Gastroesophageal sphincter (tissue), 4 donors: ENCODE measurements around the gene CACNA2D3. TPM values are rescaled to one million over a fixed set of nuclear protein-coding genes. Genes with fewer than 3 reads are reported as not detected.

Source experiments
- ATAC-seq: fragments of 150-250 bp; one replicate; pipeline ENCODE4 v1.9.1; 2016; ENCODE audit warnings: mild to moderate bottlenecking, moderate library complexity
- H3K27ac ChIP-seq, 4 donors: fragments of 200-600 bp; sonication (generic) in 3 of 4; 1 replicate in 3 of 4; 2 replicates in 1 of 4; pipeline ENCODE4 v1.5.1; 2016 to 2019
- H3K27me3 ChIP-seq: fragments of 200-600 bp; sonication (generic); one replicate; pipeline ENCODE4 v1.5.1; 2019
- H3K36me3 ChIP-seq, 2 donors: fragments of 200-600 bp; sonication (generic); one replicate each; pipeline ENCODE4 v1.5.1; 2019; ENCODE audit warnings: control low read depth in 1 of 2
- H3K4me1 ChIP-seq, 3 donors: fragments of 200-600 bp; sonication (generic); 1 replicate in 2 of 3; 2 replicates in 1 of 3; pipeline ENCODE4 v1.5.1; 2016 to 2019; ENCODE audit warnings: control low read depth in 2 of 3
- H3K4me3 ChIP-seq, 2 donors: fragments of 200-600 bp; sonication (generic); one replicate each; pipeline ENCODE4 v1.5.1; 2019; ENCODE audit warnings: mild to moderate bottlenecking in 1 of 2, moderate library complexity in 1 of 2
- H3K9me3 ChIP-seq, 3 donors: fragments of 200-600 bp; sonication (generic); one replicate each; pipeline ENCODE4 v1.5.1; 2017 to 2019; ENCODE audit warnings: control low read depth in 2 of 3
- EP300 ChIP-seq: sonication (generic); formaldehyde crosslinking; IDR thresholded peaks from one replicate; pipeline ENCODE4 v1.6.1; 2017; ENCODE audit warnings: antibody characterized with exemption, mild to moderate bottlenecking
- POLR2A ChIP-seq, 2 donors: fragments of 450-650 bp; IDR thresholded peaks; one replicate each; pipeline ENCODE4 v1.6.1; 2017; ENCODE audit warnings: antibody characterized with exemption in 2 of 2, mild to moderate bottlenecking in 2 of 2, moderate library complexity in 1 of 2
- POLR2AphosphoS5 ChIP-seq: sonication (generic); formaldehyde crosslinking; IDR thresholded peaks from one replicate; pipeline ENCODE4 v1.6.1; 2017; ENCODE audit warnings: antibody characterized with exemption
- WGBS, 2 donors: methylation state at CpG; one replicate each; pipeline ENCODE4 v1.1.5; 2018; ENCODE audit warnings: low coverage in 1 of 2; 5-methylcytosine and 5-hydroxymethylcytosine counted together
- total RNA-seq, 4 donors: library from RNA; depleted of rRNA; stranded (reverse); fragments of >200 nt; gene quantifications; one replicate each; pipeline ENCODE4 v1.1.0, GENCODE V29; 2016
- TF ChIP-seq, protein P1 (sequence below), 4 experiments: fragments of 200-600 bp in 2 of 4; fragments of 450-650 bp in 2 of 4; sonication (generic) in 1 of 4; IDR thresholded peaks; one replicate each; pipeline ENCODE4 v1.5.1; 2017 to 2019; ENCODE audit warnings: antibody characterized with exemption in 4 of 4, mild to moderate bottlenecking in 2 of 4, moderate library complexity in 2 of 4

CACNA2D3 gene
- total RNA-seq, 4 donors from 2014 or later, result 0.94 to 6.5 (median 3.5) TPM

DNA sequence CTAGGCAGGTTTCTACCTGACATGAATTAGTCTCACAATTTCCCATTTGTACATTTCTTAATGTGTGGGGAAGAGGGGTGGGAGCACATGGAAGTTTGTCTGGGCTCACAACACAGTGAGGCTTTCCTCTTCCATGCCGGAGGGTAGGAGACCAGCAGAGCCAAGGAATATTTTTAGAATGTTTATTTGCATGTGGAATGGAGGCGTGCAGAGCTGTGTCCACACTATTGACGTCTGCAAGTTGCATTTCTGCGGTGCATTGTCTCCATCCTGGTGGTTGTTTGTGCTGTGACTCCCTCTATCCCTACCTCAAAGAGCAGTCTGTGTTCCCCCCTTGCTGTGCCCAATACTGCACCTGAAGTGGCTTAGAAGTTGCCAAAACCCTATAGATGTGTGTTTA lies 908.6 kb downstream of the CACNA2D3 start:
- no peak overlapping the region for H3K4me3 ChIP-seq
- no peaks in the 10 kb centered on the region for H3K27me3 ChIP-seq
- no peak for TF ChIP-seq POLR2A (IDR thresholded peaks at IDR 0.05)
- TF ChIP-seq EP300, result no peak
- TF ChIP-seq, protein P1, sequence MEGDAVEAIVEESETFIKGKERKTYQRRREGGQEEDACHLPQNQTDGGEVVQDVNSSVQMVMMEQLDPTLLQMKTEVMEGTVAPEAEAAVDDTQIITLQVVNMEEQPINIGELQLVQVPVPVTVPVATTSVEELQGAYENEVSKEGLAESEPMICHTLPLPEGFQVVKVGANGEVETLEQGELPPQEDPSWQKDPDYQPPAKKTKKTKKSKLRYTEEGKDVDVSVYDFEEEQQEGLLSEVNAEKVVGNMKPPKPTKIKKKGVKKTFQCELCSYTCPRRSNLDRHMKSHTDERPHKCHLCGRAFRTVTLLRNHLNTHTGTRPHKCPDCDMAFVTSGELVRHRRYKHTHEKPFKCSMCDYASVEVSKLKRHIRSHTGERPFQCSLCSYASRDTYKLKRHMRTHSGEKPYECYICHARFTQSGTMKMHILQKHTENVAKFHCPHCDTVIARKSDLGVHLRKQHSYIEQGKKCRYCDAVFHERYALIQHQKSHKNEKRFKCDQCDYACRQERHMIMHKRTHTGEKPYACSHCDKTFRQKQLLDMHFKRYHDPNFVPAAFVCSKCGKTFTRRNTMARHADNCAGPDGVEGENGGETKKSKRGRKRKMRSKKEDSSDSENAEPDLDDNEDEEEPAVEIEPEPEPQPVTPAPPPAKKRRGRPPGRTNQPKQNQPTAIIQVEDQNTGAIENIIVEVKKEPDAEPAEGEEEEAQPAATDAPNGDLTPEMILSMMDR (IDR thresholded peaks at IDR 0.05), result no peak
- no peak for TF ChIP-seq POLR2AphosphoS5
- H3K36me3 ChIP-seq, result no peaks in the 10 kb centered on the region
- WGBS, 2 donors, result 33 to 61% methylated on average over 1 to 3 of the region's 4 CpGs
- no peak overlapping the region for H3K27ac ChIP-seq
- no peaks in the 10 kb centered on the region for H3K9me3 ChIP-seq
- H3K4me1 ChIP-seq, result no peaks in the 10 kb centered on the region
- no peak for ATAC-seq

DNA sequence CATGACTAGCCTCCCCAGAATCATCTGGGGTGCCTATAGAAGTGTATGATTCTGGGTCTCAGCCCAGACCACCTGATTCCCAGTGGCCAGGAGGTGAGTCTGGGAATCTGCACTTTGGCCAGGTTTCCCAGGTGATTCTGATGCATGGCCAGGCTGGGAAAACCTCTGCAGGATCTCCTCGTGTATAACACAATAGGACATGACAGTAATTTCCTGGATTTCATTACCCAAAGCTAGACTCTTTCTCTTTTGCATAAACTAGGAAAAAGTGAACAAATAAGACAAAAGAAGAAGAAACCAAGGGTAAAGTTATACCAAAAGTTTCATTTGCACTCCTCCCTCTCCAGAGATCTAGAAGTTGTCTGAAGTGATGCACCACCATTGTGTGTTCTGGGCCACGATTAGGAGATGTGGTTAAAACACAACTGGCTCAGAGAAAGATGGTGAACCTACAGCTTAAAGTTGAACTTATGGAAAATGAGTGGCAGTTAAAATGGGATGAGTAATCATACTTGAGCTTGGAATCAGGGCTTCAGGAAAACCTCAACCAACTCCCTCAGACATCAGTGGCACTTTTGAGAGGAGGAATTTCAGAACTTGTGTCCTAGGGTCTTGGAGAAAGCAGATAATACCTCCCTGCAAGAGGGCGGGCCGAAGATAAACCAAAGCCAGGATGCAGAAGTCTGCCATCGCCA lies 914.7 kb downstream of the CACNA2D3 start:
- H3K4me3 ChIP-seq, result no peak overlapping the region
- TF ChIP-seq, protein P1 (IDR thresholded peaks at IDR 0.05), result no peak
- TF ChIP-seq EP300 (no peak), POLR2AphosphoS5 (no peak), POLR2A (IDR thresholded peaks at IDR 0.05) (no peak)
- no peaks in the 10 kb centered on the region for H3K36me3 ChIP-seq
- no peaks in the 10 kb centered on the region for H3K9me3 ChIP-seq
- 85 to 98% methylated on average over 5 of the region's 5 CpGs for WGBS, 2 donors
- H3K4me1 ChIP-seq, result no peaks in the 10 kb centered on the region
- no peak overlapping the region for H3K27ac ChIP-seq
- no peaks in the 10 kb centered on the region for H3K27me3 ChIP-seq
- ATAC-seq, result no peak

DNA sequence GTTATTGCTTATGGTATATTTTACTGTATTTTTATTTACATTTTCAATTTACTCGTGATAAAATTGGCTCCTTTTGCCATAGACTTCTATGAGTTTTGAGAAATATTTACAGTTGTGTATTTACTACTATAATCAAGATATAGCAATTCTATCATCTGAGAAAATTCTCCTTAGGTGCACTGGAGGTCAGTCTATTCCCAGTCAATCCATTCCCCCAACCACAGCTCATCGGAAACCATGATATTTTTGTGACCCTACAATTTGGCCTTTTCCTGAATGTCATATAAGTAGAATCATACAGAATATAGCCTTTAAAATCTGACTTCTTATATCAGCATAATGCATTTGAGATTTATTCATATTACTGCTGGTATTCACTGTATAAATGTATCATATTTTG lies 920.2 kb downstream of the CACNA2D3 start:
- Histone ChIP-seq H3K27ac (no peak overlapping the region), H3K9me3 (no peaks in the 10 kb centered on the region), H3K27me3 (no peaks in the 10 kb centered on the region), H3K4me3 (no peak overlapping the region), H3K4me1 (no peaks in the 10 kb centered on the region), H3K36me3 (no peaks in the 10 kb centered on the region)
- no peak for ATAC-seq
- TF ChIP-seq EP300 (no peak), POLR2AphosphoS5 (no peak), POLR2A (IDR thresholded peaks at IDR 0.05) (no peak)
- TF ChIP-seq, protein P1 (IDR thresholded peaks at IDR 0.05), result no peak
- 74% methylated on average over 2 of the region's 2 CpGs for WGBS, 2 donors

DNA sequence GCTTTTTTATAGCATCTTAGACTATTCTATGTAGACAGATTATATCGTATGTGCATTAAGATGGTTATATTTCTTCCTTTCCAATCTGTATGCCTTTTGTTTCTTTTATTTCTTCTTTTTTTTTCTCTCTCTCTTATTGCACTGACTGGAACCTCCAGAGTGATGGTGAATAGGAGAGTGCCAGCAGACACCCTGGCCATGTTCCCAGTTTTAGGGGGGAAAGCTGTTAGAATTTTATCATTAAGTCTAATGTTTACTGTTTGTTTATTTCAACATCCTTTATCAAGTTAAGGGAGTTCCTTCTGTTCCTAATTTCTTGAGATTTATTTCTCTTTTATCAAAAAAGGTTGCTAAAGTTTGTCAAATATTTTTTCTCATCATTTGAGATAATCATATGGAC lies 922.1 kb downstream of the CACNA2D3 start:
- no peak for ATAC-seq
- Histone ChIP-seq H3K27ac (no peak overlapping the region), H3K9me3 (no peaks in the 10 kb centered on the region), H3K4me1 (no peaks in the 10 kb centered on the region), H3K36me3 (no peaks in the 10 kb centered on the region), H3K4me3 (no peak overlapping the region), H3K27me3 (no peaks in the 10 kb centered on the region)
- no peak for TF ChIP-seq EP300
- TF ChIP-seq POLR2A (IDR thresholded peaks at IDR 0.05), result no peak
- TF ChIP-seq POLR2AphosphoS5, result no peak
- TF ChIP-seq, protein P1 (IDR thresholded peaks at IDR 0.05), result no peak
- 50 to 57% methylated on average over 1 of the region's 1 CpG for WGBS, 2 donors

DNA sequence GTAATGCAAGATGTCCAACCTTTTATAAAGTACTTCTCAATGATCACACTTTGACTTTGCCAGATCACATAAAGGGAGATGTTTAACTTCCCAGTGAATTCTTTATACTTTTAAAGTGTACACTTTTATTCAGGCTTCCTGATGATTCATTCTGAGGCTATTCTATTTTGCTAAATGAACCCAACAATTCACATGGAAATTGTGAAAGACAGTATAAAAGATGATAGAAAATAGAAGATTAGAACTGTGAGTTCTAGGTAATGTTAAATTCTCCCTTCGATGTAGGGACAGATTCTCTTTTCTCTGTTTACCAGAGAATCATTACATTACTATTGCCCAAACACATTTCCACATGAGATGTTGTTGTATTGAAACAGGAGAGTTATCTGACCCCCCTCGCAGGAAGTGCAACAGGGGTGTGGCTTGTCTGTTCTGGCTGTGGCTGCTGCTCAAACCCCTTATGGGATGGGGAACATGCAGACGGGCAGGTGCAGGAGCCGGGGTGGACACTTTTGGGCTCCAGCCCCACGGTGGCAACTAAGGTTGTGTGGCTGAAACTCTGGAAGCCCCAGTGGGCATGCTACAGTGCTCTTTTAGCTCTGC lies 936.8 kb downstream of the CACNA2D3 start:
- Histone ChIP-seq H3K36me3 (no peaks in the 10 kb centered on the region), H3K4me1 (peaks cover 0 to 16% (median 0%) of the 10 kb centered on the region in 3 donors), H3K27ac (peak overlapping the region in 2 of 4 donors; percentile 3 to 67), H3K4me3 (no peak overlapping the region), H3K27me3 (no peaks in the 10 kb centered on the region), H3K9me3 (peaks cover 0 to 11% (median 0%) of the 10 kb centered on the region in 3 donors)
- ATAC-seq, result no peak
- 42 to 82% methylated on average over 1 to 3 of the region's 5 CpGs for WGBS, 2 donors
- no peak for TF ChIP-seq EP300
